GM21576 (cell line): ENCODE data around the gene BRIP1.
"Not testable (repeated sequence)": the region's sequence is repeated elsewhere in the genome, so short reads cannot be mapped to it uniquely, and the experiment has no call there.

Source experiments
- ATAC-seq: cut with Tn5 transposase; IDR thresholded peaks from one replicate; pipeline ENCODE4 v1.9.1; 2021; ENCODE audit warnings: mild to moderate bottlenecking, moderate library complexity; ENCODE audit not compliant: unreplicated experiment

BRIP1 gene

GRCh38 chr17:61805399-61805798 lies 57.9 kb downstream of the BRIP1 start:
- no peak for ATAC-seq

GRCh38 chr17:61803796-61804195 lies 59.5 kb downstream of the BRIP1 start:
- ATAC-seq = no peak

GRCh38 chr17:61803216-61803615 lies 60.1 kb downstream of the BRIP1 start:
- no peak for ATAC-seq

- no peak for ATAC-seq
These were observed 63.4 kb downstream of the BRIP1 start for GRCh38 chr17:61799812-61800484.

GRCh38 chr17:61797283-61797682 lies 66.0 kb downstream of the BRIP1 start:
- no peak for ATAC-seq

- ATAC-seq = no peak
These were observed 67.8 kb downstream of the BRIP1 start for GRCh38 chr17:61795546-61795945.

- ATAC-seq = no peak
These were observed 68.5 kb downstream of the BRIP1 start for GRCh38 chr17:61794792-61795191.

- ATAC-seq = no peak
These were observed 69.1 kb downstream of the BRIP1 start for GRCh38 chr17:61794242-61794641.

GRCh38 chr17:61793565-61793964 lies 69.8 kb downstream of the BRIP1 start:
- no peak for ATAC-seq

- no peak for ATAC-seq
These were observed 73.5 kb downstream of the BRIP1 start for GRCh38 chr17:61789872-61790271.

GRCh38 chr17:61786088-61786487 lies 77.2 kb downstream of the BRIP1 start:
- ATAC-seq = no peak

- peak; percentile 33 for ATAC-seq
These were observed 78.8 kb downstream of the BRIP1 start for GRCh38 chr17:61784510-61784909.

GRCh38 chr17:61783556-61784304 lies 79.6 kb downstream of the BRIP1 start:
- ATAC-seq = peak; percentile 67

GRCh38 chr17:61783120-61783519 lies 80.2 kb downstream of the BRIP1 start:
- ATAC-seq = no peak

- no peak for ATAC-seq
These were observed 80.6 kb downstream of the BRIP1 start for GRCh38 chr17:61782683-61783082.

- no peak for ATAC-seq
These were observed 88.0 kb downstream of the BRIP1 start for GRCh38 chr17:61775364-61775763.

GRCh38 chr17:61774724-61775123 lies 88.6 kb downstream of the BRIP1 start:
- ATAC-seq = no peak

- ATAC-seq = not testable (repeated sequence)
These were observed 89.2 kb downstream of the BRIP1 start for GRCh38 chr17:61774087-61774486.

- ATAC-seq = no peak
These were observed 92.4 kb downstream of the BRIP1 start for GRCh38 chr17:61770752-61771533.

- no peak for ATAC-seq
These were observed 93.3 kb downstream of the BRIP1 start for GRCh38 chr17:61770043-61770442.

GRCh38 chr17:61768405-61768804 lies 94.9 kb downstream of the BRIP1 start:
- no peak for ATAC-seq

GRCh38 chr17:61766520-61766919 lies 96.8 kb downstream of the BRIP1 start:
- no peak for ATAC-seq
